SKM-1 (cell line): Measurements from ENCODE around the gene AARS1.
"Not testable (repeated sequence)": the region's sequence is repeated elsewhere in the genome, so short reads cannot be mapped to it uniquely, and the experiment has no call there.

Experiments
- DNase-seq: peaks from one replicate; lab custom pipeline; 2025; ENCODE audit not compliant: unreplicated experiment; lab: John Stamatoyannopoulos, UW

AARS1 gene

GRCh38 chr16:70289229-70290094 lies at the start of gene AARS1:
Gene AARS1, minus strand, starts transcription at chr16:70289506. Its CDS starts 6,743 bp downstream, at chr16:70282763.
- peak; percentile 95 for DNase-seq

- DNase-seq: no peak
Measured at GRCh38 chr16:70337814-70338213, 48.5 kb upstream of the AARS1 start.

GRCh38 chr16:70332728-70333127 lies 43.4 kb upstream of the AARS1 start:
- not testable (repeated sequence) for DNase-seq

- no peak for DNase-seq
Measured at GRCh38 chr16:70331588-70332358, 42.5 kb upstream of the AARS1 start.

- no peak for DNase-seq
Measured at GRCh38 chr16:70331091-70331490, 41.8 kb upstream of the AARS1 start.

- no peak for DNase-seq
Measured at GRCh38 chr16:70324998-70325747, 35.9 kb upstream of the AARS1 start.

- DNase-seq: no peak
Measured at GRCh38 chr16:70320121-70320520, 30.8 kb upstream of the AARS1 start.

- not testable (repeated sequence) for DNase-seq
Measured at GRCh38 chr16:70307726-70308125, 18.4 kb upstream of the AARS1 start.

- DNase-seq: no peak
Measured at GRCh38 chr16:70306880-70307279, 17.6 kb upstream of the AARS1 start.

GRCh38 chr16:70304892-70305448 lies 15.7 kb upstream of the AARS1 start:
- no peak for DNase-seq

- no peak for DNase-seq
Measured at GRCh38 chr16:70302745-70303144, 13.4 kb upstream of the AARS1 start.

GRCh38 chr16:70301121-70301520 lies 11.8 kb upstream of the AARS1 start:
- DNase-seq: no peak

GRCh38 chr16:70298988-70299938 lies 10.0 kb upstream of the AARS1 start, which contains the start of gene DDX19B:
Gene DDX19B, plus strand, starts transcription at chr16:70299186. Its CDS starts 112 bp downstream, at chr16:70299298.
- DNase-seq: no peak

- DNase-seq: no peak
Measured at GRCh38 chr16:70295634-70296033, 6.3 kb upstream of the AARS1 start.

- no peak for DNase-seq
Measured at GRCh38 chr16:70294385-70295025, 5.2 kb upstream of the AARS1 start.

GRCh38 chr16:70292148-70292547 lies 2.8 kb upstream of the AARS1 start:
- not testable (repeated sequence) for DNase-seq

GRCh38 chr16:70290949-70291519 lies 1.7 kb upstream of the AARS1 start:
- no peak for DNase-seq

GRCh38 chr16:70287304-70287971 lies 1.9 kb downstream of the AARS1 start:
- not testable (repeated sequence) for DNase-seq
